CD4-positive, alpha-beta T cell treated with Interleukin-1 beta for 1 hour (primary cell): ENCODE results near the gene PF4V1.

Source experiments
- DNase-seq, 2 donors: peaks; one replicate each; pipeline ENCODE4 v3.0.0-alpha.2; 2020 to 2022

The PF4V1 gene

DNA sequence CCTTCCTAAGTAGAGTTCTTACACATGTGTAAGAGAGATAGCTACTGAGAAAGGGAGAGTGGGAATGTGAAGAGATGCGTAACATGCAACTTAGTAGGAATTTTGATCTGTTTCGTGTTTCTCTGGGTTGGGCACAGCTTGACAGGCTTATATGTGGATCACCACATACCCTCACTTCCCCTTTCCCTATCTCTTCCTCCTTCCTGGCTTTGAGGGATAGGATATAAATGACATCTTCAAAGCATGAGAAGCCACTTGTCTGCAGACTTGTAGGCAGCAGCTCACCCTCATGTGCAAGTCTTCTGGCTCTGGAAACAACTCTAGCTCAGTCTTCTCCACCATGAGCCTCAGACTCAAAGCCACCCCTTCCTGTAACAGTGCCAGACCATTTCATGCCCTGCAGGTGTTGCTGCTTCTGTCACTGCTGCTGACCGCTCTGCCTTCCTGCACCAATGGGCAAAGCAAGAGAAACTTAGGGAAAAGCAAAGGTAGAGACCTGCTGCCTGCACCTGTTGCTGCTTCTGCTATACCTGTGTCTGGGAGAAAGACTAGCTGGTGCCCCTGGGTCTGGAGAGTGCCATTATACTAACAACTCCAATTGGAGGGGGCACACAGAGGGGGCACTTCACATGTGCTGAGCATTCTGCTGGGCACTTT, 5.4 kb upstream of the PF4V1 start:
- no peak for DNase-seq

DNA sequence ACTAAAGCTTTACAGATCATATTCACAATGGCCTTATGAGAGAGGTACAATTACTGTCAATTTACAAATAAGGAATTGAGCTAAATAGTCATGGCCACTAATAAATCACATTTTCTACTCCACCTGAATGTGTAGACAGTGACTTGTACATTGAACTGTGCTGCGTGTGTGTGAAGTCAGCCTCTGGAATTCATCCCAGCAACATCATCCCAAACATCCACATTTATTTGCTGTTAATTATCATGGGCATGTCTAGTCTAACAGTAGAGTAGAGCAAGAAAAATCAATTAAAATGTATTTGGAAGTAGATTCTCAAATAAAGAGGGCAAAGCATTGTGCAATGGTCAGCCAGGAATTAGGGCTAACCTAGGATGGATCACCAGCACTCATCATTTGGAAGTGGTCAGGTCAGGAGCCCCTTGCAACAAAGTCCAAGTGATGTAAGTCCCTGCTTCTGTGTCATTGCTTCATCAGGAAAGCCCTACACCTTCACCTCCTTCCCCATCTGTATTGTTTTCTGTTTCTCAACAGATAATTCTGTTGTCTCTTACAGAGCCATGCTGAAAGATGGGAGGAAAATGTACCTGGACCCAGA, 4.8 kb upstream of the PF4V1 start:
- DNase-seq: no peak

- no peak for DNase-seq
These were observed 2.7 kb upstream of the PF4V1 start for GRCh38 chr4:73850261-73850970.

DNA sequence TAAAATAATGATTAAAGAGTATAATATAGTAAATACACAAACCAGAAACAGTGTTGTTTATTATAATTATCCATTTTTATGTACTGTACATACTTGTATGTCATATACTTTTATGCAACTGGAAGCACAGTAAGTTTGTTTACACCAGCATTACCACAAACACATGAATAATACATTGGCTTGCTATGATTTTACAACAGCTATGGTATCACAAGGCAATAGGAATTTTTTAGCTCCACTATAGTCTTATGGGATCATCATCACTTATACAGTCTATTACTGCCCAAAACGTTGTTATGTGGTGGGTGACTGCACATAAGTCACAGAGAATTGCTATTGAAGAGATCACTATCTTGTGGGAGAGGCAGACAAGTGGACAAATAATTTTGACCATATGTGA, 1.8 kb upstream of the PF4V1 start:
- no peak for DNase-seq

- no peak for DNase-seq
These were observed 325 bp upstream of the PF4V1 start for GRCh38 chr4:73852771-73853170.

DNA sequence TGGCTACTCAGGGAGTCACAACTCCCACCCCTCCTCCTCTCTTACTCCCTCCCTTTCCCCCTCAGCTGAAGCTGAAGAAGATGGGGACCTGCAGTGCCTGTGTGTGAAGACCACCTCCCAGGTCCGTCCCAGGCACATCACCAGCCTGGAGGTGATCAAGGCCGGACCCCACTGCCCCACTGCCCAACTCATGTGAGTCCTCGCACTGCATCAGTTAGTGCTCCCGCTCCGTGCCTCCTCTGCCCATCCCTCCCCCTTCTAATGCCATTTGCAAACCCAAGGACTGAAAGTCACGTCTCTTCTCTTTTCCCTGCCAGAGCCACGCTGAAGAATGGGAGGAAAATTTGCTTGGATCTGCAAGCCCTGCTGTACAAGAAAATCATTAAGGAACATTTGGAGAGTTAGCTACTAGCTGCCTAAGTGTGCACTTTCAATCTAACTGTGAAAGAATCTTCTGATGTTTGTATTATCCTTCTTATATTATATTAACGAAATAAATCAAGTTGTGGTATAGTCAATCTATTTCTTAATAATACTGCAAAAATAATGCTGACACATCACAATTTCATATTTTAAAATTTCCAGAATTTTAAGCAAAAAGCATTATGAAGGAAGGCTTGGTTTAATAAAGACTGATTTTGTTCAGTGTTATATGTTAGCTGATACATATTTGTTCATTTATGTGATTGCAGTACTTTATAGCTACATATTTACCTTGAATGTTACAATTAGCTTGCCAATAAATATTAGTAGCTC, 800 bp downstream of the PF4V1 start:
- no peak for DNase-seq

- DNase-seq: no peak
These were observed 2.3 kb downstream of the PF4V1 start for GRCh38 chr4:73855406-73855805.

- DNase-seq: no peak
These were observed 3.4 kb downstream of the PF4V1 start for GRCh38 chr4:73856518-73856917.

GRCh38 chr4:73859614-73860088, 6.6 kb downstream of the PF4V1 start:
- no peak for DNase-seq

DNA sequence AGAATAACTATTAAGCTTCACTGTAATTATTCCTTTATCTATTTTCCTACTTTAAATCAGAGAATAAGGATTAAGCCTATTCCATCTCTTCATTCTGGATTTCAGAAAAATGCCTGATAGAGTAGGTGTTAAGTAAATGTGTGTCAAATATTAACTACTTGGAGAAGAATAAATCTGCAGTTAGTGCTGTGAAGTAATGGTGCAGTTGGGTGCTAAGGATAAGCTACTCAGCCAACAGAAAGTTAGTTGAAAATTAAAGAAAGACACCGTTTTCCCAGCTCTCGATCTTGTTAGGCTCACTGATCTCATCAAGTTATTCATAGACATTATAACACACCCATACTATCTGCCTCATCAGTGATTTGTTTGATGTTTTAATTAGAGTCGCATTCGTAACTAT, 7.1 kb downstream of the PF4V1 start:
- DNase-seq: no peak

- no peak for DNase-seq
These were observed 7.8 kb downstream of the PF4V1 start for GRCh38 chr4:73860917-73861316.

DNA sequence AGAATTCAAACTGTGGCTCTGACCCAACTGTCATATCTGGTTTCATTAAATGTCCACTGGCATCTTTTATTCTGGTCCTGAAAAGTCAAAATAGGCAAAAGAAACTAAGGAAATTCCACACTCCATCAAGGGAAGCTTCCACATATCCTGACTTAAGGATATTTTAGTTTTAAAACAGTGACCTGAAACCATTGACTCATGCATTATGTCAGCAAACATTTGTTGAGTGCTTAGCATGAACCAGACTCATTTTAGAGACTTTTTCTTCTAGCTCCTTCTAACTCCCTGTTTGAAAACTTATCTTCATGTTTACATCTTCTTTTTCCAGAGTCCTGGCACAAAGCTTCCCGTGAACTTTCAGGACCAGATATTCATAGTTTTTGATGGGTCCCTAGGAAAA, 9.2 kb downstream of the PF4V1 start:
- no peak for DNase-seq

DNA sequence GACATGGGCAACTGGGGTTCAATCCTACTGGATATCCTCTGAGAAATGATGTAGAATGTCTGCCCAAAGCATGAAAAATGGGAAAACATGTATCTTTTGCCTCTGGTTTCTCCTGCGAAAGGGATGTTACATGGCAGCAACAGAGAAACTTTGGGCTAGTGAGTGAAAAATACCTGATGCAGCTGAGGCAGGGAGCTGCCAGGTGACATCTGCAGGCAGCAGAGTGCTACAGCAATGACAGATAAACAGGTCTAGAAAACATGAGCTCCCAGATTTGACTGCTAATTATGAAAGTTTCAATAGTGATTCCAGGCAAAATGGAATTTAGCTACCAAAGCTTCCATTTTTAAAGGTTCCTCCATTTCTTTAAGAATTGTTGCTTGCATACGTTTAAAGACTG, 11.3 kb downstream of the PF4V1 start:
- no peak for DNase-seq

DNA sequence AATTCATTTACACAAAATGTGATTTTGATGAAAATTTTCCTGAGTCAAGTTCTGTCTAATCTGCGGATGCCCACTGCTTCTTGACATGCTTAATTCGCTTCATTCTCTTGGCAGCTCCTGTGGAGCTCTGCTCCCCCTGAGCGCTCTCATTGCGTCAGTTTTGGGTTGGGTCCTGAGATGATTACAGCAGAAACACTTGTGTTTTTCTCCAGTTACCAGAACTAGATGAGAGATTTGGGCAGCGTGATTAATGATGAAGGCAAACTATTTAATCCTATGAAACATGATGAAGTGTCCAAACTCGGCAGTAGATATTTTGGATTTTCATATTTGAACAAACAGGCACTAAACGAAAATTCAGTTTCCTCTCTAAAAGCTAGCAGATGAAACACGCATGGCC, 11.9 kb downstream of the PF4V1 start:
- DNase-seq: no peak

DNA sequence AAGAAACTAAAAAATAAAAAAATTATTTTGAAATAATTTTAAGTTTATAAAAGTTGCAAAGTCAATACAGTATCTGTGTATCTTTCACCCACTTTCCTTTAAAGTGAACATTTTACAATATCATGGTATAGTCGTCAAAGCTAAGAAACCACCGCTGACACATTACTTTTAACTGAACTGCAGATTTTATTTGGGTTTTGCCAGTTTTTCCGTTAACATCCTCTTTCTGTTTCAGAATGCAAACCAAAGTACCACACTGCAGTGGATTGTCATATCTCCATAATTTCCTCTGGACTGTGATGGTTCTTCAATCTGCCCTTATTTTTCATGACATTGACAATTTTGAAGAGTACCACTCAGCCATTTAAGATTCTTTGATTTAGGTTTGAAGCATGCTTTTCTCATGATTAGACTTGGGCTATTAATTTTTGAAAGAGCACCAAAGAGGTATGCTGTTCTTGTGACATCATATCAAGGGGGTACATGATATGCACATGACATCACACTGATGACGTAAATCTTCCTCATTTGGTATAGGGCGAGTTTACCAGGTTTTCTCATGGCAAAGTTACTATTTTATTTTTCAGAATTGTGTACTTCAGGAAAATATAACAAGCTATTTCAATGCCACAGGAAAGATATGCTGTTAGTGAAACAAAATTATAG, 12.5 kb downstream of the PF4V1 start:
- DNase-seq: no peak

GRCh38 chr4:73866246-73866645, 13.2 kb downstream of the PF4V1 start:
- no peak for DNase-seq

GRCh38 chr4:73867783-73868182, 14.7 kb downstream of the PF4V1 start:
- DNase-seq: no peak

DNA sequence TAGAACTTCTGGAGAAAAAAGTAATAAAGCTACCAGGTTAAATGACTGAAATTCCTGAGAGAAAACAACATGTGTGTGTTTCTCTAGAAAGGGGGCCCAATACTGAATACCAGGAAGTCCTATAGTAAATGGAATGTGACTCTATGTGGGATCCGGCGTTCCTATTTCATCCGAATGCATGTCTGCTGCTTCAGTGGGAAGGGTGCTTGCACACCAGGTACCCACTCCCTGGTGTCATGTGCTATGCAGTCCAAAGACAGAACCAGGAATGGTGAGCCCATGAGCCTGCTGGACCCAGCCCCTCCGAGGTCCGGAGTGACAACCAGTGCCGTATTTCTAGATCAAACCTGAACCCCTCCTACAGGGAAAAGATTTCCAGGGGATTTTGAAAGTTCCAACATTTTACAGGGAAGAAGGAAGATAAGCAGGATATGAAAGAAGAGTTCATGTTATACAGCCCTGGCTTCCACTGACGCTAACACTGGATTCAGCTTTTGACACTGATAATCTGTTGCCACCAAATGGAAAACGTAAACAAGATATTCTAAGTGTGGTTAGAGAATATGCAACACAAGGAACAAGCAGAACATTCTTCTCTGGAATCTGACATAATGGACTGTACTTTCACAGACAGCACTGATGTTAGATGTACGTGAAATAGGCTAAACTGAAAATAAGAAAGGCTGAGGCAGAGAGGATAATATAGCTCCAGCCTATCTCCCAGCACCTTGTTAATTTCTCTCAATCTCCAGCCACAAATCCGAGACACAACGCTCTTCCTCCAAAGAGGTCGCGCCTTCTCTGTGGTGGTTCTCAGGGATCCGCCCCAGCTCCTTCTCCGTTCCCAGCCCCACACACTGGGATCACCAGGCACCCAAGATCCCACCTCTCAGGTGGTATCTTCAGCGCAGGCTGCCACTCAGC, 15.4 kb downstream of the PF4V1 start:
- no peak for DNase-seq

DNA sequence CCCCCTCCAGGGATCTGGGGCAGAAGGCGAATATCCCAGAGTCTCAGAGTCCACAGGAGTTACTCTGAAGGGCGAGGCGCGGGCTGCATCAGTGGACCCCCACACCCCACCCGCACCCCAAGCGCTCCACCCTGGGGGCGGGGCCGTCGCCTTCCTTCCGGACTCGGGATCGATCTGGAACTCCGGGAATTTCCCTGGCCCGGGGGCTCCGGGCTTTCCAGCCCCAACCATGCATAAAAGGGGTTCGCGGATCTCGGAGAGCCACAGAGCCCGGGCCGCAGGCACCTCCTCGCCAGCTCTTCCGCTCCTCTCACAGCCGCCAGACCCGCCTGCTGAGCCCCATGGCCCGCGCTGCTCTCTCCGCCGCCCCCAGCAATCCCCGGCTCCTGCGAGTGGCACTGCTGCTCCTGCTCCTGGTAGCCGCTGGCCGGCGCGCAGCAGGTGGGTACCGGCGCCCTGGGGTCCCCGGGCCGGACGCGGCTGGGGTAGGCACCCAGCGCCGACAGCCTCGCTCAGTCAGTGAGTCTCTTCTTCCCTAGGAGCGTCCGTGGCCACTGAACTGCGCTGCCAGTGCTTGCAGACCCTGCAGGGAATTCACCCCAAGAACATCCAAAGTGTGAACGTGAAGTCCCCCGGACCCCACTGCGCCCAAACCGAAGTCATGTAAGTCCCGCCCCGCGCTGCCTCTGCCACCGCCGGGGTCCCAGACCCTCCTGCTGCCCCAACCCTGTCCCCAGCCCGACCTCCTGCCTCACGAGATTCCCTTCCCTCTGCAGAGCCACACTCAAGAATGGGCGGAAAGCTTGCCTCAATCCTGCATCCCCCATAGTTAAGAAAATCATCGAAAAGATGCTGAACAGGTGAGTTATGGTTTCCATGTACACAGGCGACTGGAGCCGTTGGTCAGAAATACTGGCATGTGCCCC, 16.3 kb downstream of the PF4V1 start, which contains the start of gene CXCL1:
Gene CXCL1 (plus strand): TSS at position 264 of the 926 bp plus-strand sequence. CDS start 78 bp downstream, at position 342.
- DNase-seq: peak in 1 of 2 donors; percentile 3

DNA sequence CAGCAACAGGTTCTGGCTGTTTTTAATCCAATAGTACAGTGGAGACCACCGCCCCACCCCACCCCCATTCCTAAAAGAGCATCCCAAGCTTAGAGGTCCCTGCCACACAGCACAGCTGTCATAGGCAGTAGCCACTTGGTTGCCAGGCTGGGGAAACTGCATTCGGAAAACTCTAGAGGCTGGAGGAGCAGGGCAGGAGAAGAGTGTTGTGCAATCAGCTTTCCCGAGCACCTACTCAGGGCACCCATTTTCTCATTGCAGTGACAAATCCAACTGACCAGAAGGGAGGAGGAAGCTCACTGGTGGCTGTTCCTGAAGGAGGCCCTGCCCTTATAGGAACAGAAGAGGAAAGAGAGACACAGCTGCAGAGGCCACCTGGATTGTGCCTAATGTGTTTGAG, 17.2 kb downstream of the PF4V1 start:
- DNase-seq: no peak

- DNase-seq: no peak
These were observed 17.7 kb downstream of the PF4V1 start for GRCh38 chr4:73870768-73871167.
